ENCODE measurements around the gene MRM3.

GRCh38 chr17:760371-760770, 21.8 kb upstream of the MRM3 start:
- TF ChIP-seq CTCF (IDR thresholded peaks at IDR 0.05; ENCODE audit: low read depth, low read length, missing input control) = no peak
- TF ChIP-seq, protein P1, sequence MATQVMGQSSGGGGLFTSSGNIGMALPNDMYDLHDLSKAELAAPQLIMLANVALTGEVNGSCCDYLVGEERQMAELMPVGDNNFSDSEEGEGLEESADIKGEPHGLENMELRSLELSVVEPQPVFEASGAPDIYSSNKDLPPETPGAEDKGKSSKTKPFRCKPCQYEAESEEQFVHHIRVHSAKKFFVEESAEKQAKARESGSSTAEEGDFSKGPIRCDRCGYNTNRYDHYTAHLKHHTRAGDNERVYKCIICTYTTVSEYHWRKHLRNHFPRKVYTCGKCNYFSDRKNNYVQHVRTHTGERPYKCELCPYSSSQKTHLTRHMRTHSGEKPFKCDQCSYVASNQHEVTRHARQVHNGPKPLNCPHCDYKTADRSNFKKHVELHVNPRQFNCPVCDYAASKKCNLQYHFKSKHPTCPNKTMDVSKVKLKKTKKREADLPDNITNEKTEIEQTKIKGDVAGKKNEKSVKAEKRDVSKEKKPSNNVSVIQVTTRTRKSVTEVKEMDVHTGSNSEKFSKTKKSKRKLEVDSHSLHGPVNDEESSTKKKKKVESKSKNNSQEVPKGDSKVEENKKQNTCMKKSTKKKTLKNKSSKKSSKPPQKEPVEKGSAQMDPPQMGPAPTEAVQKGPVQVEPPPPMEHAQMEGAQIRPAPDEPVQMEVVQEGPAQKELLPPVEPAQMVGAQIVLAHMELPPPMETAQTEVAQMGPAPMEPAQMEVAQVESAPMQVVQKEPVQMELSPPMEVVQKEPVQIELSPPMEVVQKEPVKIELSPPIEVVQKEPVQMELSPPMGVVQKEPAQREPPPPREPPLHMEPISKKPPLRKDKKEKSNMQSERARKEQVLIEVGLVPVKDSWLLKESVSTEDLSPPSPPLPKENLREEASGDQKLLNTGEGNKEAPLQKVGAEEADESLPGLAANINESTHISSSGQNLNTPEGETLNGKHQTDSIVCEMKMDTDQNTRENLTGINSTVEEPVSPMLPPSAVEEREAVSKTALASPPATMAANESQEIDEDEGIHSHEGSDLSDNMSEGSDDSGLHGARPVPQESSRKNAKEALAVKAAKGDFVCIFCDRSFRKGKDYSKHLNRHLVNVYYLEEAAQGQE (IDR thresholded peaks at IDR 0.05) = no peak
- no peak for TF ChIP-seq TAF1 (conservative IDR thresholded peaks at IDR 0.05)
- TF ChIP-seq SP1 (IDR thresholded peaks at IDR 0.05) = no peak
- TF ChIP-seq GABPA (IDR thresholded peaks at IDR 0.05 in 1 of 2, conservative IDR thresholded peaks at IDR 0.05 in 1 of 2) = no peak
- no peak for TF ChIP-seq JUND (IDR thresholded peaks at IDR 0.05)
- no peak for TF ChIP-seq YY1 (IDR thresholded peaks at IDR 0.05)
- no peak for TF ChIP-seq FOXA1 (IDR thresholded peaks at IDR 0.05)
- no peak for TF ChIP-seq RAD21 (IDR thresholded peaks at IDR 0.05)
- TF ChIP-seq, protein P2, sequence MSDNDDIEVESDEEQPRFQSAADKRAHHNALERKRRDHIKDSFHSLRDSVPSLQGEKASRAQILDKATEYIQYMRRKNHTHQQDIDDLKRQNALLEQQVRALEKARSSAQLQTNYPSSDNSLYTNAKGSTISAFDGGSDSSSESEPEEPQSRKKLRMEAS (IDR thresholded peaks at IDR 0.05) = no peak
- TF ChIP-seq HNF4G (IDR thresholded peaks at IDR 0.05) = no peak
- TF ChIP-seq, protein P3, sequence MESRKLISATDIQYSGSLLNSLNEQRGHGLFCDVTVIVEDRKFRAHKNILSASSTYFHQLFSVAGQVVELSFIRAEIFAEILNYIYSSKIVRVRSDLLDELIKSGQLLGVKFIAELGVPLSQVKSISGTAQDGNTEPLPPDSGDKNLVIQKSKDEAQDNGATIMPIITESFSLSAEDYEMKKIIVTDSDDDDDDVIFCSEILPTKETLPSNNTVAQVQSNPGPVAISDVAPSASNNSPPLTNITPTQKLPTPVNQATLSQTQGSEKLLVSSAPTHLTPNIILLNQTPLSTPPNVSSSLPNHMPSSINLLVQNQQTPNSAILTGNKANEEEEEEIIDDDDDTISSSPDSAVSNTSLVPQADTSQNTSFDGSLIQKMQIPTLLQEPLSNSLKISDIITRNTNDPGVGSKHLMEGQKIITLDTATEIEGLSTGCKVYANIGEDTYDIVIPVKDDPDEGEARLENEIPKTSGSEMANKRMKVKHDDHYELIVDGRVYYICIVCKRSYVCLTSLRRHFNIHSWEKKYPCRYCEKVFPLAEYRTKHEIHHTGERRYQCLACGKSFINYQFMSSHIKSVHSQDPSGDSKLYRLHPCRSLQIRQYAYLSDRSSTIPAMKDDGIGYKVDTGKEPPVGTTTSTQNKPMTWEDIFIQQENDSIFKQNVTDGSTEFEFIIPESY (IDR thresholded peaks at IDR 0.05) = no peak
- TF ChIP-seq EGR1 (IDR thresholded peaks at IDR 0.05; ENCODE audit: low read depth in 2 of 2) = no peak

Data from liver (tissue), 3 donors.